H1 (cell line): Measurements from ENCODE around the gene CHST8. TPM values are rescaled to one million over a fixed set of nuclear protein-coding genes. Genes with fewer than 3 reads are reported as not detected.

ENCODE experiments used
- EP300 ChIP-seq, 2 experiments: IDR thresholded peaks; 1 replicate in 1 of 2; 2 replicates in 1 of 2; pipeline ENCODE4 v1.6.1; 2011 to 2012; ENCODE audit warnings: low read depth in 2 of 2, low read length in 2 of 2, mild to moderate bottlenecking in 2 of 2, borderline replicate concordance in 1 of 2, inconsistent platforms in 1 of 2, moderate library complexity in 1 of 2
- GABPA ChIP-seq: IDR thresholded peaks from 2 replicates; pipeline ENCODE4 v1.6.1; 2011; ENCODE audit warnings: mild to moderate bottlenecking, low read length, moderate library complexity, borderline replicate concordance; ENCODE audit not compliant: insufficient read depth
- MAFK ChIP-seq: IDR thresholded peaks from 2 replicates; pipeline ENCODE4 v1.6.1; 2012; ENCODE audit warnings: low read depth, mild to moderate bottlenecking, improper control_type of control experiment, low read length
- SRF ChIP-seq: IDR thresholded peaks from 2 replicates; pipeline ENCODE4 v1.6.1; 2011; ENCODE audit warnings: mild to moderate bottlenecking, low read depth, low read length, moderate library complexity
- TAF1 ChIP-seq: IDR thresholded peaks from 2 replicates; pipeline ENCODE4 v1.6.1; 2011; ENCODE audit warnings: mild to moderate bottlenecking, low read depth, low read length
- TAF7 ChIP-seq: optimal IDR thresholded peaks from 2 replicates; pipeline ENCODE3; 2011; ENCODE audit warnings: low read depth, mild to moderate bottlenecking, inconsistent platforms, low read length, moderate library complexity, borderline replicate concordance
- polyA plus RNA-seq, 7 experiments: library from polyadenylated mRNA; depleted of rRNA in 3 of 7; stranded (reverse) in 5 of 7; unstranded in 2 of 7; fragments of >200 nt in 5 of 7; fragments of 200-250 nt in 2 of 7; gene quantifications; 1 replicate in 5 of 7; 2 replicates in 1 of 7; 4 replicates in 1 of 7; pipeline versions ENCODE4 v1.2.1 to v1.2.3, GENCODE V29; 2011 to 2013; ENCODE audit warnings: missing spikeins in 2 of 7, mixed read lengths in 2 of 7
- total RNA-seq: library from RNA; stranded (reverse); fragmentation: NEBNext Ultra II Directional; extraction: Animal tissue kit (Norgen Biotek cat#: 25700); gene quantifications from 2 replicates; pipeline ENCODE4 v1.2.1, GENCODE V29; 2021
- TF ChIP-seq, protein P1 (sequence below): IDR thresholded peaks from 2 replicates; pipeline ENCODE4 v1.6.1; 2011; ENCODE audit warnings: low read length, improper control_type of control experiment
- TF ChIP-seq, protein P2 (sequence below): IDR thresholded peaks from 2 replicates; pipeline ENCODE4 v1.6.1; 2012; ENCODE audit warnings: low read length, inconsistent platforms
- TF ChIP-seq, protein P3 (sequence below): IDR thresholded peaks from 2 replicates; pipeline ENCODE4 v1.6.1; 2011; ENCODE audit warnings: low read depth, mild to moderate bottlenecking, low read length; ENCODE audit not compliant: insufficient read depth

CHST8 gene
- total and polyA plus RNA-seq, 2 of the 8 experiments (the other 6 are each of a cell fraction or from before 2014, with no cell fraction given) = 10.8 to 28.2 TPM

DNA sequence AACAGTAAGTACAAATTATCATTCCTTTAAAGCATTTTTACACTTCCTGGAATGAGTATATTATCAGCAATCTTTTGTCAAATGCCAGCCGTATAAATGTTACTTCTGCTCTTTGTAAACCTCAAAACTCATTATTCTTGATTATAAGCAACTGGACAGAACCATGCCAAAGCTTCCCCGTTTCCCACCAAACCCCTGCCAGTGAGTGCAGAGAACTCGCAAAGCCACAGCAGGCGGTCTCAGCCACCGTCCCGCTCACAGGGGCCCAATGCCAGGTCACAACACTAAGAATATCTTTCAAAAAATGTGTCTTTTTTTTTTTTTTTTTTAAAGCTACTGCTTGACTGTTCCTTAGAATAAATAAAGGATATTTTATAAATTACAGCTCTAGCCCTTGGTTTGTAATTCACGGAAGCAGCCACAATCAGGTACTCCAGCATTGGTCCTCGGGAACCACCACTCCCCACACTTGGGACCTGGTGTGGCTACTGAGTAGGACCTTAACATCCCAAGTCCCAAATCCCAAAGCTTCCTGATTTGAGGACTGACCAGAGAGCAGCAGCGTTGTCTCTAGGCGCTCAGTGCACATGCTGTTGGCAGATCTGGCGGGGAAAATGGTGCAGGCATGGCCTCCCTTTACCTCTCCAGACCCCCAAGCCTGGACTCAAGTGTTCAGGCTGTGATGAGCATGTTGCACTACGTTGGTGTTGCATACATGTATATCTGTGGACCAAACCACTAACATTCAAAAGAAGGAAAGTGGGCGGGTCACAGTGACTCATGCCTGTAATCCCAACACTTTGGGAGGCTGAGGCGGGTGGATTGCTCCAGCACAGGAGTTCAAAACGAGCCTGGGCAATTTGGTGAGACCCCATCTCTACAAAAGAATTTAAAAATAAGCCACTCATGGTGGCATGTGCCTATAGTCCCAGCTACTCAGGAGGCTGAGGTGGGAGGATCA lies 193.9 kb downstream of the CHST8 start (continued):
- TF ChIP-seq SRF (no peak), GABPA (no peak), EP300 (IDR thresholded peaks at IDR 0.05; ENCODE audit: borderline replicate concordance in 1 of 2, low read depth in 2 of 2, low read length in 2 of 2) (no peak), TAF7 (no peak), TAF1 (no peak), MAFK (no peak)
- TF ChIP-seq, protein P1, sequence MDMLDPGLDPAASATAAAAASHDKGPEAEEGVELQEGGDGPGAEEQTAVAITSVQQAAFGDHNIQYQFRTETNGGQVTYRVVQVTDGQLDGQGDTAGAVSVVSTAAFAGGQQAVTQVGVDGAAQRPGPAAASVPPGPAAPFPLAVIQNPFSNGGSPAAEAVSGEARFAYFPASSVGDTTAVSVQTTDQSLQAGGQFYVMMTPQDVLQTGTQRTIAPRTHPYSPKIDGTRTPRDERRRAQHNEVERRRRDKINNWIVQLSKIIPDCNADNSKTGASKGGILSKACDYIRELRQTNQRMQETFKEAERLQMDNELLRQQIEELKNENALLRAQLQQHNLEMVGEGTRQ = no peak
- TF ChIP-seq, protein P2, sequence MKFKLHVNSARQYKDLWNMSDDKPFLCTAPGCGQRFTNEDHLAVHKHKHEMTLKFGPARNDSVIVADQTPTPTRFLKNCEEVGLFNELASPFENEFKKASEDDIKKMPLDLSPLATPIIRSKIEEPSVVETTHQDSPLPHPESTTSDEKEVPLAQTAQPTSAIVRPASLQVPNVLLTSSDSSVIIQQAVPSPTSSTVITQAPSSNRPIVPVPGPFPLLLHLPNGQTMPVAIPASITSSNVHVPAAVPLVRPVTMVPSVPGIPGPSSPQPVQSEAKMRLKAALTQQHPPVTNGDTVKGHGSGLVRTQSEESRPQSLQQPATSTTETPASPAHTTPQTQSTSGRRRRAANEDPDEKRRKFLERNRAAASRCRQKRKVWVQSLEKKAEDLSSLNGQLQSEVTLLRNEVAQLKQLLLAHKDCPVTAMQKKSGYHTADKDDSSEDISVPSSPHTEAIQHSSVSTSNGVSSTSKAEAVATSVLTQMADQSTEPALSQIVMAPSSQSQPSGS = no peak
- TF ChIP-seq, protein P3, sequence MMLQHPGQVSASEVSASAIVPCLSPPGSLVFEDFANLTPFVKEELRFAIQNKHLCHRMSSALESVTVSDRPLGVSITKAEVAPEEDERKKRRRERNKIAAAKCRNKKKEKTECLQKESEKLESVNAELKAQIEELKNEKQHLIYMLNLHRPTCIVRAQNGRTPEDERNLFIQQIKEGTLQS = no peak
